HepG2 (cell line): Measurements from ENCODE around the gene DLEC1. TPM values are rescaled to one million over a fixed set of nuclear protein-coding genes. Genes with fewer than 3 reads are reported as not detected.
A peak's percentile ranks its signal among the peaks of the same experiment; 100 is the strongest.

Experiments used
- ARNT2 ChIP-seq: sonication (generic); formaldehyde crosslinking; IDR thresholded peaks from 2 replicates; pipeline ENCODE4 v1.8.0; 2022; ENCODE audit warnings: mild to moderate bottlenecking, low read depth, missing genetic modification reagents, moderate library complexity
- DNMT1 ChIP-seq: sonication (generic); formaldehyde crosslinking; IDR thresholded peaks from 2 replicates; pipeline ENCODE4 v1.5.1; 2020; ENCODE audit warnings: mild to moderate bottlenecking, missing genetic modification reagents
- HNRNPL ChIP-seq: fragments of 200-400 bp; formaldehyde crosslinking; IDR thresholded peaks from 2 replicates; pipeline ENCODE4 v1.6.1; 2017; ENCODE audit warnings: mild to moderate bottlenecking, low read depth, low read length
- IKZF4 ChIP-seq: sonication (generic); formaldehyde crosslinking; IDR thresholded peaks from 2 replicates; pipeline ENCODE4 v1.5.1; 2020; ENCODE audit warnings: borderline replicate concordance, mild to moderate bottlenecking, low read depth, missing genetic modification reagents; ENCODE audit errors: not compliant biosample characterization
- MBD4 ChIP-seq: IDR thresholded peaks from 2 replicates; pipeline ENCODE4 v1.6.1; 2012; ENCODE audit warnings: low read length, inconsistent platforms, borderline replicate concordance
- NBN ChIP-seq: fragments of 450-650 bp; conservative IDR thresholded peaks from 2 replicates; pipeline ENCODE4 v1.6.1; 2017
- RARG ChIP-seq: sonication (generic); formaldehyde crosslinking; IDR thresholded peaks from 2 replicates; pipeline ENCODE4 v1.4.0; 2020; ENCODE audit warnings: low read depth, mild to moderate bottlenecking, missing genetic modification reagents
- SOX5 ChIP-seq: IDR thresholded peaks from 2 replicates; pipeline ENCODE4 v1.6.1; 2016; ENCODE audit warnings: borderline replicate concordance
- TEAD2 ChIP-seq: sonication (generic); formaldehyde crosslinking; IDR thresholded peaks from 2 replicates; pipeline ENCODE4 v1.9.0; 2021; ENCODE audit warnings: missing genetic modification reagents
- ZBTB42 ChIP-seq: sonication (generic); formaldehyde crosslinking; IDR thresholded peaks from 2 replicates; pipeline ENCODE4 v1.5.0; 2020; ENCODE audit warnings: mild to moderate bottlenecking, missing genetic modification reagents
- ZNF30 ChIP-seq: sonication (generic); formaldehyde crosslinking; IDR thresholded peaks from 2 replicates; pipeline ENCODE4 v1.5.0; 2020; ENCODE audit warnings: mild to moderate bottlenecking, missing genetic modification reagents
- polyA plus RNA-seq, 8 experiments: library from polyadenylated mRNA; depleted of rRNA in 3 of 8; stranded (reverse) in 7 of 8; unstranded in 1 of 8; fragments of >200 nt; fragmentation: Illumina TruSeq in 4 of 8; extraction: Trizol in 4 of 8; gene quantifications; 2 replicates each; pipeline versions ENCODE4 v1.2.1 to v1.2.3, GENCODE V29; 2011 to 2016; ENCODE audit warnings: low read depth in 4 of 8, missing spikeins in 1 of 8, mixed read lengths in 1 of 8; ENCODE audit not compliant: insufficient read depth in 1 of 8
- total RNA-seq, 5 experiments: library from RNA; depleted of rRNA; stranded (reverse); fragments of >200 nt; fragmentation: Illumina TruSeq; extraction: Trizol; gene quantifications; 2 replicates each; pipeline ENCODE4 v1.2.3, GENCODE V29; 2016; ENCODE audit warnings: low read depth in 1 of 5
- TF ChIP-seq, protein P1 (sequence below): sonication (generic); formaldehyde crosslinking; IDR thresholded peaks from 2 replicates; pipeline ENCODE4 v1.4.0; 2020; ENCODE audit warnings: missing genetic modification reagents
- TF ChIP-seq, protein P2 (sequence below): sonication (generic); formaldehyde crosslinking; conservative IDR thresholded peaks from 2 replicates; pipeline ENCODE4 v1.8.1; 2023; ENCODE audit warnings: missing genetic modification reagents
- TF ChIP-seq, protein P3 (sequence below): sonication (generic); formaldehyde crosslinking; IDR thresholded peaks from 2 replicates; pipeline ENCODE4 v1.4.0; 2020; ENCODE audit warnings: missing genetic modification reagents
- TF ChIP-seq, protein P4 (sequence below), 2 experiments: sonication (generic) in 1 of 2; formaldehyde crosslinking in 1 of 2; IDR thresholded peaks; 2 replicates each; pipeline versions ENCODE4 v1.4.0 to v1.6.1; 2016 to 2020; ENCODE audit warnings: borderline replicate concordance in 1 of 2, low read depth in 1 of 2, mild to moderate bottlenecking in 1 of 2, missing genetic modification reagents in 1 of 2

The DLEC1 gene
- total and polyA plus RNA-seq, 2 of the 13 experiments (the other 11 are each of a cell fraction or from before 2014, with no cell fraction given), result 0.09 TPM; not detected in 1

DNA sequence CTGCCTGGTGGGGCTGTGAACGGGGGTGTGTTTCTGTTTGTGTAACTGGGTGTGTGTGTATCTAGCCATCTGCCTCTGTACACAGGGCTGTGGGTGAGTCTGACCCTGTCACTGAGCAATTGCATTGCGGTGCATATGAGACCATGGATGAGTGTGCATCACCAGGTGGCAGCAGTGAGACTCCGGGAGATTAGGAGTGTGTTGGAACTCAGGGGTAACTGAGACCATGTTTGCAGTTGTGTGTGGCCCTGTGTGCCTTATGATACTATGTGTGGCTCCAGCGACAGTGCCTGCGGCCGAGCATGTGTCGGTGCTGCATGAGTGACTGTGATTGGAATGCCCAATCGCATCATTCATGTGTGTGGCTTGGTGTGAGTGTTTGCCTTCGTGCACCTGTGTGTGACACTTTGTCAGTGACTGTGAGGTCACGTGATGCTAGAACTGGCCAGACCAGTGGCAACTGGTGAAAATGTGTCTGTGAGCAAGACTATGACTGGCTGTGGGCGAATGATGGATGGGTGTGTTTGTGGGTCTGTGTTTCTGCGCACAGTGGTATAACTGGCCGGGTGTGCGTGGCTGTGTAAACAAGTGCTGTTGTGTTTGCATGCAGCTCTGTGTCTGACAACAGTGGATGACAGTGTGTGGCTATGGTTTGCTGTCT lies 34.5 kb upstream of the DLEC1 start (continued):
- TF ChIP-seq, protein P1, sequence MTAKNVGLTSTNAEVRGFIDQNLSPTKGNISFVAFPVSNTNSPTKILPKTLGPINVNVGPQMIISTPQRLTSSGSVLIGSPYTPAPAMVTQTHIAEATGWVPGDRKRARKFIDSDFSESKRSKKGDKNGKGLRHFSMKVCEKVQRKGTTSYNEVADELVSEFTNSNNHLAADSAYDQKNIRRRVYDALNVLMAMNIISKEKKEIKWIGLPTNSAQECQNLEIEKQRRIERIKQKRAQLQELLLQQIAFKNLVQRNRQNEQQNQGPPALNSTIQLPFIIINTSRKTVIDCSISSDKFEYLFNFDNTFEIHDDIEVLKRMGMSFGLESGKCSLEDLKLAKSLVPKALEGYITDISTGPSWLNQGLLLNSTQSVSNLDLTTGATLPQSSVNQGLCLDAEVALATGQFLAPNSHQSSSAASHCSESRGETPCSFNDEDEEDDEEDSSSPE (CRISPR knock-in tag), result peak; percentile 39; the same call in 1 of the 2 replicates
- TF ChIP-seq, protein P2, sequence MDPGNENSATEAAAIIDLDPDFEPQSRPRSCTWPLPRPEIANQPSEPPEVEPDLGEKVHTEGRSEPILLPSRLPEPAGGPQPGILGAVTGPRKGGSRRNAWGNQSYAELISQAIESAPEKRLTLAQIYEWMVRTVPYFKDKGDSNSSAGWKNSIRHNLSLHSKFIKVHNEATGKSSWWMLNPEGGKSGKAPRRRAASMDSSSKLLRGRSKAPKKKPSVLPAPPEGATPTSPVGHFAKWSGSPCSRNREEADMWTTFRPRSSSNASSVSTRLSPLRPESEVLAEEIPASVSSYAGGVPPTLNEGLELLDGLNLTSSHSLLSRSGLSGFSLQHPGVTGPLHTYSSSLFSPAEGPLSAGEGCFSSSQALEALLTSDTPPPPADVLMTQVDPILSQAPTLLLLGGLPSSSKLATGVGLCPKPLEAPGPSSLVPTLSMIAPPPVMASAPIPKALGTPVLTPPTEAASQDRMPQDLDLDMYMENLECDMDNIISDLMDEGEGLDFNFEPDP (CRISPR knock-in tag), result no peak
- no peak for TF ChIP-seq TEAD2 (CRISPR knock-in tag)
- peak; percentile 61; the same call in 1 of the 2 replicates for TF ChIP-seq DNMT1 (CRISPR knock-in tag)
- TF ChIP-seq, protein P3, sequence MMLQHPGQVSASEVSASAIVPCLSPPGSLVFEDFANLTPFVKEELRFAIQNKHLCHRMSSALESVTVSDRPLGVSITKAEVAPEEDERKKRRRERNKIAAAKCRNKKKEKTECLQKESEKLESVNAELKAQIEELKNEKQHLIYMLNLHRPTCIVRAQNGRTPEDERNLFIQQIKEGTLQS, result peak; percentile 49; the same call in 1 of the 2 replicates
- TF ChIP-seq ARNT2 (CRISPR knock-in tag), result no peak; the same call in 1 of the 2 replicates
- TF ChIP-seq SOX5 (CRISPR knock-in tag), result peak; percentile 39; the same call in 1 of the 2 replicates
- TF ChIP-seq HNRNPL, result 0 out of 2 replicates have a peak, but pooled peaks have one; percentile 41
- TF ChIP-seq RARG (CRISPR knock-in tag), result no peak
- no peak for TF ChIP-seq MBD4
- TF ChIP-seq, protein P4, sequence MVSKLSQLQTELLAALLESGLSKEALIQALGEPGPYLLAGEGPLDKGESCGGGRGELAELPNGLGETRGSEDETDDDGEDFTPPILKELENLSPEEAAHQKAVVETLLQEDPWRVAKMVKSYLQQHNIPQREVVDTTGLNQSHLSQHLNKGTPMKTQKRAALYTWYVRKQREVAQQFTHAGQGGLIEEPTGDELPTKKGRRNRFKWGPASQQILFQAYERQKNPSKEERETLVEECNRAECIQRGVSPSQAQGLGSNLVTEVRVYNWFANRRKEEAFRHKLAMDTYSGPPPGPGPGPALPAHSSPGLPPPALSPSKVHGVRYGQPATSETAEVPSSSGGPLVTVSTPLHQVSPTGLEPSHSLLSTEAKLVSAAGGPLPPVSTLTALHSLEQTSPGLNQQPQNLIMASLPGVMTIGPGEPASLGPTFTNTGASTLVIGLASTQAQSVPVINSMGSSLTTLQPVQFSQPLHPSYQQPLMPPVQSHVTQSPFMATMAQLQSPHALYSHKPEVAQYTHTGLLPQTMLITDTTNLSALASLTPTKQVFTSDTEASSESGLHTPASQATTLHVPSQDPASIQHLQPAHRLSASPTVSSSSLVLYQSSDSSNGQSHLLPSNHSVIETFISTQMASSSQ (IDR thresholded peaks at IDR 0.05; ENCODE audit: low read depth), result no peak
- TF ChIP-seq, protein P4 (CRISPR knock-in tag; IDR thresholded peaks at IDR 0.05; ENCODE audit: borderline replicate concordance), result no peak
- no peak for TF ChIP-seq ZNF30 (CRISPR knock-in tag)
- TF ChIP-seq NBN, result no peak
- TF ChIP-seq ZBTB42 (CRISPR knock-in tag), result no peak
- TF ChIP-seq IKZF4 (CRISPR knock-in tag), result no peak
